Measurements from ENCODE around the gene LTA4H.
A peak's percentile ranks its signal among the peaks of the same experiment; 100 is the strongest.

LTA4H gene

DNA sequence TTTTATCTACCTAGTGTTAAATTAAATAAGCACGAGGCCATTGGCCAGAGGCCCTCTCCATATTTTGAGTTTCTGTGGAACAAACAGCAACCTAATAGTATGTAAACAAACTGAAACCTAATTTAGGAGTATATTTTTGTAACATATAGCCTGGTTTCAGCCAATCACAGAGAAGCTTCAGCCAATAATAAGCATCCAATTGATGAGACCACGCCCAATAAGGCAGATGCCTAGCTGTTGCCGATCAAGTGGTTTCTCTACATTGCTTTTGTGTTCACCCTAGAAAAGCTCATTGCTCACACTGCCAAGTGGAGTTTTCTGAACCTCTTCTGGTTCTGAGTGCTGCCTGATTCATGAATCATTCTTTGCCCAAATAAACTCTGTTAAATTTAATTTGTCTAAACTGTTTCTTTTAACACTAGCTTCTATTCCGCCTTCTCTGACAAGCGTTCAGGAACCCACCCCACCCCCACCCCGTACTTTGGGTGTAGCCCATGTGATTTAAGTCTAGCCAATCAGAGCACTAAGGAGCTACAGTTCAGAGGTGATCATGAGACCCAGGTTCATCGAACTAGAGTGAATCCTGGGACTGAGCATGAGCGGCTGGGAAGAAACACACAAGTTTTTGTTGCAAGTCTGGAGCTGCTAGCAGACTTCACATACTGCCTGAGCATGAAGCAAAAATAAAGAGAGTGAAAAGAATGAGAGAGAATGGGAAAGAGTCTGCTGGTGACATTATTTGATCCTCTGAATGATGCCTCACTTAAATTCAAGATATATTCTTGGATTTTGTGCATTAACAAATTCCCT lies 21.5 kb upstream of the LTA4H start:
- no peak for DNase-seq

DNA sequence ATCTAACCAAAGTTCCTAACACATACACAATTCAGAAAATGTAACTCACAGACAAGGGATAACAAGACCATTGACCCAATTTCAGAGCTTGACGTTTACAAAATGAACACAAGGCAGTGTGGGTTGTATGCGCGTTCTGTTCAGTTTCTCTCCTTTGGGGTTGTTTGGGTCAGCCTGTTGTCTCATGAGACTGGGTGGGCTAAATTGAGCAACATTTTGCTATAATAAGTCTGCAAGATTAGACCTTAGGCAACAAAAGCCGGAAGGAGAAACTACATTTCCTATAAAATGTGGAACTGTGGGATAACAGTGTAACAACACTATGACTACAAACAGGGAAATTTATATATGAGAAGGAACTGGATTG lies 18.8 kb upstream of the LTA4H start:
- DNase-seq, result peak; percentile 92

DNA sequence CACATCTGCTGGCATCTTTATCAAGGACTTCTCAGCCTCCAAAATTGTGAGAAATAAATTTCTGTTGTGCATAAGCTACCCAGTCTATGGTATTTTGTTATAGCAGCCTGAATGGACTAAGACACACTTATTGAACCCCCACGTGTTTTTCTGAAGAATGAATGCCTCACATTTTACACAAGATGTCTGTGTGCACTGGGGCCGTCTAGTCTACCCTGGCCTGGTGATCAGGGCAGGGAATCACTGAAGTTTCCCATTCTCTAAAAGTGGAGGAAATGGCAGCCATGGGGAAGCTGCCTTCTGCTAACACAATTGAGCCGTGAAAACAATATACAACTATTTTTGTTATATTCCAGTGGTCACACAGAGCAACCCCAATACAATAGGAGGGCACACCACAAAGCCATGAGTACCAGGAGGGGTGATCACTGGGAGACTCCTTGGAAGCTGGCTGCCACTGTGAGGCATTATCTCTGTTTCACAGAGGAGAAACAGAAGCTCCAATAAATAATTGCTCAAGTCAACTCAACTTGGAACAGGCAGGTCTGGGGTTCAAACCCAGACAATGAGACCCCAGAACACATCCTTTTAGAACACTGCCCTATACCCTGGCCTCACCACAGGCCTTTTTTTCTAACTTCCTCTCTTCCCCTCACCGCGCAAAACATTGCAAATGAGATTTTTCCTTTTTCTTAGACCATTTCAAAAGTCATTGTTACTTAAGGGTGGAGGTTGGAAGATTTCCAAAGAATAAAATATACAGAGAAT lies 18.3 kb upstream of the LTA4H start:
- DNase-seq, result no peak

DNA sequence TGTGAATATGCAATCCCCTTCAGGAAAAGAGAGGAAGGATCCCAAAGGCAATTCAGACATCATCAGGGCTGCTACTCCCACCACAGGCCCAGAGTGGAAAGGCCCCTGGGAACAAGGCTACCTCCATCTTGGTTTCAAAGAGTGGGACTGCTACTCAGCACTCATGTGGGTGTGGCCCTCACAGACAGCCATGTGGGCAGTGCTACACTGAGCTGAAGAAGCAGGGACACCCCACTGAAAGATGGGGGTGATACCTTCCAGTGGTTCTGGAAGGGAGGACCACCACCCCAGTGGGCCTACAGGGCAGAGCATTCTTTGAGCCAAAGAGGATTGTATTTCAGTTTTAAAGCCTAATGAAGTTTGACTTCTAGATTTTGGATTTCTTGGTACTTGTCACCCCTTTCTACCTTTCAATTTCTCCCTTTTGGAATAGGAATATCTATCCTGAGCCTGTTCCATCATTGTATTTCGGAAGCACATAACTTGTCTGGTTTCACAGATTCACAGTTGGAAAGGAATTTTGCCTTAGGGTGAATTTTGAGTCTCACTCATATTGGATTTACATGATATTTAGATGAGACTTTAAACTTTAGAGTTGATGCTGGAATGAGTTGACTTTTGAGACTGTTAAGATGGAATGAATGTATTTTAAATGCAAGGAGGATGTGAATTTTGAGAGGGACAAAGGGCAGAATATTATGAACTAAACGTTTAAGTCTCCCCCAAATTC lies 16.5 kb upstream of the LTA4H start:
- no peak for DNase-seq

DNA sequence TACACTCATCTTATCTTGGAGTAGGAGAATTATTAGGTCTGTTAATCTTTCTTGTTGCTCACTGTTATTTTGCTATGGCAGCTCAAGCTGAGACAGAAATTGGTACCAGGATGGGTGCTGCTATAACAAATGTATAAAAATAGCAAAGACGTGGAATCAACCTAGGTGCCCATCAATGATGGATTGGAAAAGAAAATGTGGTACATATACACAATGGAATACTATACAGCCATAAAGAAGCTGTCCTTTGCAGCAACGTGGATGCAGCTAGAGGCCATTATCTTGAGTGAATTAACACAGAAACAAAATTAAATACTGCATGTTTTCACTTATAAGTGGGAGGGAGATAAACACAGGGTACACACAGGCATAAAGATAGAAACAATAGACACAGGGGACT lies 14.8 kb upstream of the LTA4H start:
- no peak for DNase-seq

DNA sequence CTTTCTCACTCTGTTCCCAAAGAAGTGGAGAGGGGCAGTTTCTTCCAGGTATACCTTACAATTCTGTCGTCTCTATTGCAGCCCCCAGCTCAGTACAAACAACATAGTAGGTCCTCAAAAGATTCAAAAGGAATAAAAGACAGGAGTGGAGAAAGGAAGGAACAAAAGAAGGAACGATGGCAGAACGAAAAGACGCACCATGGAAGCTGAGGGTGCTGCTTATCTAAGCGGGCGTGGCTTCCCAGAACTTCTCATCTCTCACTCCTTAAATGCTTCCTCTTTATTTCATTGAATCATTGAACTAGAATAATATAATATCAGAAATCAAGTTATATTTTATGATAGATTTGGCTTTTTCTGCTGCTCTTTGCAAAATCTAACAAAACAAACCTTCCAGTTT lies 13.7 kb upstream of the LTA4H start:
- DNase-seq, result peak; percentile 43

DNA sequence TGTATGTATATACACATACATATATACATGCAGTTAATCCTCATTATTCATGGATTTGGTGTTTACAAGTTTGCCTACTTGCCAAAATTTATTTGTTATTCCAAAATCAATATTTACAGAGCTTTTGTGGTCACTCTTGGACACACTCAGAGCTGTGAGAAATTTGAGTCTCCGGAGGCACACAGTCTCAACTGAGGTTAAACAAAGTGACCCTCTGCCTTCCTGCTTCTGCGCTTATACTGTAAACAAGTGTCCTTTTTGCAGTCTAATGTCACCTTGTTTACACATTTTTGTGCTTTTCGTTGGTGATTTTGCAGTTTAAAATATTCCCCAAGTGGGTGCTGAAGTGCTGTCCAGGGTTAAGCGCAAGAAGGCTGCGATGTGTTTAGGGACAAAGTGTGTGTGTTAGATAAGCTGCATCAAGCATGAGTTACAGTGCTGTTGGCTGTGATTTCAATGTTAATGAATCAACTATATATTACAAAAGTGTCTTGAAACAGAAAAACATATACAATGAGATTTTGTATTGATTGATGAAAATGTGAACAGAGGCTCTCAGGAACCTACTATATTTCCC lies 13.1 kb upstream of the LTA4H start:
- no peak for DNase-seq

DNA sequence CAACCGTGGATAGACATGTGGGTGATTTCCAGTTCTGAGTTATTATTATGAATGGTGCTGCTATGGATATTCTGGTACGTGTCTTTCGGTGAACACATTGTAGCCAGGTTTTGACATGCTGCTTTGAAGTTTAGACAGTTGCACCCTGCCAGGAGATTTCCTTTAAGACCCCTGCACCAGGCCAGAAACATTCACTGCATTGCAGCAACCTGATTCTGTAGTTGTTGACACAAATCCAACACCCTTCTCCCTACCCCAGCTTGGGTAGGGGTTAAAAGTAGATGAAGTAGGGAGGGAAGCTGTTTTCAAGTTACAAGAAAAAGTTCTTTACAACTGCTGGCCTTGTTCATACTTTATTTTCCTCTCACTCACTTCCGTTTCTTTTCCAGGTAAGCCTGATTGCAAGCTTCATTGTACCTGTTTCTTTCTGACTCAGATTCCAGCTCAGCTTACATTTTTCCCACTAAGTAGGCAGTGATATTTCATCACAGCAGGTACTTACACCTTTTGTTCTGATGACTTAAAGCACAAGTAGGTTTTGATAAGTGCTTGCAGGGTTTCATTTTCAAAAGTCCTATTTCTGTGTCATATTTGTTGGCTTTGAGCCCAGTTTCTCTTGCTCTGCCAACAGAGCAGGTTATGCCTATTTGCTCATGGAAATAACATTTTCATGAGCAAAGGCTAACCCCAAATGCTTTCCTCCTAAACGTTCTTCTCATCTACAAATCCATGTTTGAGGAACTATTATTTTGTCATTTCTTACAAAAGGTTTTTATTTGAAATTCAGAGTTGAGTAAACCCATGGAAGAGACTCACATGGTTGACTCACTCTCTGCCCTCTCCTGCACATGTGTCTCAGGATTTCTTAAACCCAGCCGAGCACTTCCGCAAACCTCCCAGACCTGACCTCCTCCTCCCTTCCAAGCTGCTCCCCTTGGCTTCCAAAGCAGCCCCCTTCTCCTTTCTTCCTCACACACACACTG lies 12.1 kb upstream of the LTA4H start:
- peak; percentile 93 for DNase-seq

DNA sequence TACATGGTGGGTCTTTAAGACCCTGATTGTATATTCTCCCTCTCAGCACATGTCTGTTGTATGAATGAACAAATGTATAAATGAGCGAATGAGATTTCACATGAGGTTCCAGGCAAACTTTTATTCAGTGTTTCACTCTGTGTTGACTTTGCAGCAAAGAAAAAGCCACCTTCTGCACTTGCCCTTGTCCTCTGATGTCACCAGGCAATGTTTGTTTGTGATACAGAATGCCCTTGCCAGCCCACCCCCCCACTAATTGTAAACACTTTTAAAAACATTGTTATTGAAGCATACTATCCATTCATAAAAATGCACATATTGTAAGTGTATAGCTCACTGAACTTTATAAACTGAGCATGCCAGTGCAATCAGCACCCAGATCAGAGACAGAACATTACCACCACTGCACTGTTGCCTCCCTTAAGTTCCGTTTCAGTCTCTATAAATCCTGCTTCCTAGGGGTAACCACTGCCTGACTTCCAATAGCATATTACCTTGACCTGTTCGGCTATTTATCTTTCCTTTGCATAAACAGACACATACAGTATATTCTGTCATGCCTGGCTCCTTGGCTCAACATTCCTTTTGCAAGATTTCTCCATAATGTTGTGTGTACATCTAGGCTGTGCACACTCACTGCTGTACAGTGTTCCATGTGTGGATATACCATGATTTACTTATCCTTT lies 11.3 kb upstream of the LTA4H start:
- DNase-seq, result no peak

DNA sequence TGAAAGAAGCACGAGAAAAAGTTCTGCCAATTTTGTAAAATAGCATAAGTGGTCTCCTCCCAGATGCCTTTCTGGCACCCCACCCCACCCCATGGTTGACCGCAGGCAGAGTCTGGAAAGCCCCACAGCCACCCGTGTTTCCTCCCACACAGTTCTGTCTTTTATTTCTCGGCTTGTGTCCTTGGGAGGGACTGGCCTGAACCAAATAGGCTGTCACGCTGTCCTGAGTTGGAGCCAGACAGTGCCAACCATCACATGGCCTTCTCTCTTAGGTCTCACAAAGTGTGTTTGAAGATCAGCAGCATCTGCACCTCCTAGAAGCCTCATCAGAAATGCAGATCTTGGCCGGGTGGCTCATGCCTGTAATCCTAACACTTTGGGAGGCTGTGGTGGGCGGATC lies 10.2 kb upstream of the LTA4H start:
- DNase-seq, result peak; percentile 81

DNA sequence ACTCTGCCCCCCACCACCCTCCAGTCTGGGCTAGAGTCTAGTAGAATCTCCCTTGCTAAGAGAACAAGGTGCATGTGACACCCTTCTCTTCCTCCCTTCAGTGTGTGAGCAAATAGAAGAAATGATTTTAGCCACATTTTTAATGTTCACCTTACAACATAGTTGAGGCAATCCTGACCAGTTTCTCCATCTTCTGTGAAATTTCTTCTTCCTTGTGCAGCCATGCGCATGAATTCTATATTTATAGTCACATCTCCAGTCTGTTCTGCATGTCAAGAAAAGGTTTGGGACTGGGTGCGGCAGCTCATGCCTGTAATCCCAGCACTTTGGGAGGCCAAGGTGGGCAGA lies 9.5 kb upstream of the LTA4H start:
- DNase-seq, result peak; percentile 71

DNA sequence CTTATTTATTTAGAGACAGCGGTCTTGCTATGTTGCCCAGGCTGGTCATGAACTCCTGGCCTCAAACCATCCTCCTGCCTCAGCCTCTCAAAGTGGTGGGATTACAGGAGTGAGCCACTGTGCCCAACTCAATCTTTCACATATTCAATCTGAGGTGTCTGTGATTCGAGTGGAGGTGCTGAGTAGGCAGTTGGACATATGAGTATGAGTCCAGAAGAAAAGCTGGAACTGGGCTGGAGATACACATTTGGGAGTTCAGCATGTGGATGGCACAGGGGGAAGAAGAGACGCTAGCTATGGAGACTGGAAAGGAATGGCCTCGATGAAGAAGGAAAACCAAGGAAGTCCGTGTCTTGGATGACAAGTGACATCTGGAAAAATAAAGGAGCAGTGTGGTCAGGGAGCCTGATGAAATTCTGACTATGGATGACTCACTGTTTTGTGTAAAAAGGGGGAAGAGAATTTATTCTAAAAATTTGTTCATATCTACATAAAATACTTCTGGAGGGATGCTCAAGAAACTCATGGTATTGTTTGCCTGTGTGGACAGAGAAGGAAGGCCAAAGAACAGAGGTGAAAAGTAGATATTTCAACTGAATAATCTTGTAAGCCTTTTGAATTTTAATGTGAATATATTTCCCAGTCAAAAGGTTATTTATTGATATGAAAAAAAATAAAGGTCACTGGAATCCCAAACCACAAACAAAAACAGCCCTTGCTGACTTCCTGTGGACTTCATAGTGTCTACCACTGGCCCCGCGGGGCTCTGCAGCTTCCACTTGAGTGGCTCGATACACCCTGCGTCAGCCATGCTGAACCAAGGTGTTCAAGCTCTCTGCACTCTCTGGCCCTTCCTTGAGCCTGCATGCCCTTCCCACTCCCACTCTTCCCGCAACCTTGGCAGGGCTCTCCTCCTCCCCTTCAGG lies 8.9 kb upstream of the LTA4H start:
- DNase-seq, result peak; percentile 72

DNA sequence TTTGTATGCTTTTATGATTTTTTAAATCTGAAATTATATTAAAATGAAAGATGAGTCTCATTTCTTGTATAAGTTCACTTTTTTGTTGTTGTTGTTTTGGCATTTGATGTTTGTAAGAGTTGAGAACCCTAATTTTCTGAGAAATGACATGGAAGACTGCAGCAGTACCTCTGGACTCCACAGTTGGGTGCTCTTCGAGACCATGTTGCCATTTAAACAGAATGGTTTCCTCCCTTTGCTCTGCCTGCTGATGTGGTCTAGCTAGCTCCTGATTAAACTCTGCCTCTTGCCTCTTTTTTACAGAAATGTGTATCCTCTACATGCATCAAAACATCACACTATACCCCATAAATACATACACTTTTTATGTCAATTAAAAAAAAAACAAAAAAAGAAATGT lies 5.8 kb upstream of the LTA4H start:
- DNase-seq, result no peak

DNA sequence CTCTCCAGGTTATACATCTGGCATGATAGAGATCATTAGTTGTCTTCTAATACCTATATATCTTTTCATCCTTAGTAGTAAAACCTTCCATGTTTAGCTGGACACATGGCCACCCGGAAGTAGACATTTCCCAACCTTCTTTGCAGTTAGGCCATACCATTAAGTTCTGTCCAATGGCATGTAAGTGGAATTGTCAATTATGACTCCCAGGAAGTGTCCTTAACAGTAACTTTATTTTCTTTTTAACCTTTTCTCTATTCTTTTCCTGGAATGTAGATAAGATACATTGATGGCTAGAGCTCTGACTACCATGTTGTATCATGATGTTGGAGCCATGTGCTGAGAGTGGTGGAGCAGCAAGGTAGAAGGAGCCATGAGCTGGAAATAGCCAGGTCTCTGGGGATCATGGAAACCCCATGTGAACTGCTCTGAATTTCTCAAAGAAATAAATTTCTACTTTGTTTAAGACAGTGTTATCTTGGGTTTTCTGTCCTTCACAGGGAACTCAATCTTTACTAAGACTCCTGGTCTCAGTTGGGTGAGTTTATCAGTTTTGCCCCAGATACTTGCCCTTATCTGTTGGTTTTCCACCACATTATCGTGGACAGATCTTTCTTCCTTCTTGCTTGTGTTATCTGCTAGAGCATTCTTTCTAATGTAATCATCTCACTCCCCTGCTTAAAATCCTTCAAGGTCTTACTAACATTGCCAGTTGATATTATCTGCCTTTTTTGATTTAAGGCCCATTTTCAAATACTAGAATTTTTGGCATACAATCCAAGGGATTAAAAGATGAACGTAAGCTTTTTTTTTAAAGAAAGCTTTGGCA lies 5.1 kb upstream of the LTA4H start:
- DNase-seq, result no peak

DNA sequence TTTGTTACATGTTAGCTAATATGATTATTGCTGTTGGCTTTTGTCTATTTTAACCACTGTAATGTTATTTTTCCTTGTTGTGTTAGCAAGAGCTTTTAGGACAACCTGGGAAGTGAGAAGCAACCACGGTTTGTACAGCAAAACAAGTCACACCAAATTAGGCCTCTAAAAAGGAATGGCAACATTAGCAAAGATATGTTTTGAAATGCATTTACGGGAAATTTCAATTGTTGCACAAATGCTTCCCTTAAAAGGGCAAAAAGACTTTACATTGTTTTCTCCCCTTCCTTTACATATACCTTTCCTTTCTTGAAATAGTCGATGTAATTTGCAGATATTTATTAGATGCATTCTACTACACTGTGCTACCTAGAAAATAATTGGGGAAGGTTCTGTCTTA lies 4.1 kb upstream of the LTA4H start:
- DNase-seq, result peak; percentile 64

DNA sequence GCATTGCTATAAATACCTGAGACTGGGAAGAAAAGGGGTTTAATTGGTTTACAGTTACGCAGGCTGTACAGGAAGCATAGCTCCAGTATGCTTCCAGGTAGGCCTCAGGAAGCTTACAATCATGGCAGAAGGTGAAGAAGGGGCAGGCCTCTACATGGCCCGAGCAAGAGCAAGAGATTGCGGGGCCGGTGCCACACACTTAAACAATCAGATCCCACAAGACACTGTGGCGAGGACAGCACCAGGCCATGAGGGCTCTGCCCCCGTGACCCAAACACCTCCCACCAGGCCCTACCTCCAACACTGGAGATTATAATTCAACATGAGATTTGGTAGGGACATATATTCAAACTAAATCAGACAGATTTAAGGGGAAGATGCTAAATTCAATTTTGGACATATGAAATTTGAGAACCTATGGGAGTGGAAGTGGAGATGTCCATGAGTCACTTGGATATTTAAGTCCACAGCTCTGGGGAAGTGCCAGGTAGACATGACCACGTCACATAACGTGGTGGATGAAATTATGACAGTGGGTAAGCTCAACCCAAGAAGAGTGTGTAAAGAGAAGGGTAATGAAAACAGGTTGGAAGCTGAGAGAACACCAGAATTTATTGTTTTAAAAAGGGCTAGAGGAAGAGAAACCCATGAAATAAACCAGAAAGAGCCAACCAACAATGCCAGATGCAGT lies 1.5 kb upstream of the LTA4H start:
- DNase-seq, result no peak

DNA sequence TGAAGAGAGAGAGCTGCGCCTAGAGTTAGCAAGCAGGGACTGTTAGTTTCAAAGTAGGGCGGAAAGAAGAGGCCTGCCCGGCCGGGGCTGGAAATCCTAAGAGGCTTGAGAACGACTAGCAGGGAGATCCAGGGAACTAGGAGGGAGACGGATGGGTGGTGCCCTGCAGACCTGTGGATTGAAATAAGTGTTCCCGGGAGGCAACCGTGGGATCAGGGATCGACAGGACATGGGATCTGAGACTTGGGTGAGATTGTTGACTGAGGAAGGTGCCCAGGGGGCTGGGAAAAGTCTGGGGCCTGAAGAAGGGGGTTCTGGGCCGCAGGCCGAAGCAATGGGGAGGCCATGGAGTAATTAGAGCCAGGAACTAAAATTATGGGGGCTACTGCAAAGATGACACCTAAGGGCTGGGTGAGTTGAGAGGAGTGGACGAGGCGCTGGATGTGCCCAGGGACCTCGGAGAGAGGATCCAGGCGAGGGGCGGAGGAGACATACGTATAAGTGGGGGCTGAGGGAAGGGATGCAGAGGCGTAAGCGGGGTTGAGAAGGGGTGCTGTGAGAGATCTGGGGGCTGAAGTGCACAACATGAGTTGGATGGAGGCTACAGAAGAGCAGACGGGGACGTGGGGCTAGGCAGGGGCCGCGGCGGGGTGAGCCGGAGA lies 635 bp downstream of the LTA4H start:
- DNase-seq, result peak; percentile 46

All from inflammatory macrophage treated with lipopolysaccharide for 4 hours (primary cell).